Large intestine (tissue), 3 donors: ENCODE measurements around the gene THRB. TPM values are rescaled to one million over a fixed set of nuclear protein-coding genes. Genes with fewer than 3 reads are reported as not detected.

ENCODE experiments used
- DNase-seq, 2 donors: peaks; one replicate each; pipeline versions ENCODE4 v3.0.0 to v3.0.0-alpha.2; 2013
- H3K27ac ChIP-seq: one replicate; pipeline ENCODE4 v1.5.1; 2013; ENCODE audit warnings: low read length
- H3K27me3 ChIP-seq: 2 replicates; pipeline ENCODE4 v1.6.1; 2013; ENCODE audit warnings: low read length; ENCODE audit not compliant: control insufficient read depth, insufficient read depth
- H3K36me3 ChIP-seq: 2 replicates; pipeline ENCODE4 v1.6.1; 2013; ENCODE audit warnings: low read length; ENCODE audit not compliant: control insufficient read depth, insufficient read depth
- H3K4me1 ChIP-seq: one replicate; pipeline ENCODE4 v1.6.1; 2013; ENCODE audit warnings: low read length; ENCODE audit not compliant: control insufficient read depth, insufficient read depth
- H3K4me3 ChIP-seq: one replicate; pipeline ENCODE4 v1.5.1; 2013; ENCODE audit warnings: low read length
- H3K9me3 ChIP-seq: one replicate; pipeline ENCODE4 v1.6.1; 2013; ENCODE audit warnings: mild to moderate bottlenecking, low read depth, low read length, moderate library complexity; ENCODE audit not compliant: control insufficient read depth
- WGBS: methylation state at CpG from one replicate; pipeline ENCODE4 v1.1.5; 2013; ENCODE audit warnings: low lambda C conversion rate; ENCODE audit not compliant: insufficient coverage; 5-methylcytosine and 5-hydroxymethylcytosine counted together
- polyA plus RNA-seq: library from polyadenylated mRNA; unstranded; fragments of 120-200 nt; gene quantifications from one replicate; pipeline ENCODE4 v1.2.1, GENCODE V29; 2013

Gene THRB
- polyA plus RNA-seq, 1 donor: 38.3 TPM

GRCh38 chr3:24220859-24221657 is 273.6 kb downstream of the THRB start:
- Histone ChIP-seq H3K36me3 (peaks cover 7% of the 10 kb centered on the region), H3K27ac (no peak overlapping the region), H3K4me3 (no peak overlapping the region), H3K9me3 (no peaks in the 10 kb centered on the region), H3K4me1 (no peaks in the 10 kb centered on the region), H3K27me3 (no peaks in the 10 kb centered on the region)
- DNase-seq: no peak
- WGBS: no CpG with 5 or more reads among the region's 4 CpGs

GRCh38 chr3:24215502-24215901 is 279.1 kb downstream of the THRB start:
- Histone ChIP-seq H3K27ac (no peak overlapping the region), H3K9me3 (no peaks in the 10 kb centered on the region), H3K4me3 (no peak overlapping the region), H3K36me3 (peaks cover 3% of the 10 kb centered on the region), H3K4me1 (no peaks in the 10 kb centered on the region), H3K27me3 (no peaks in the 10 kb centered on the region)
- no peak for DNase-seq
- no CpG with 5 or more reads among the region's 2 CpGs for WGBS

DNA sequence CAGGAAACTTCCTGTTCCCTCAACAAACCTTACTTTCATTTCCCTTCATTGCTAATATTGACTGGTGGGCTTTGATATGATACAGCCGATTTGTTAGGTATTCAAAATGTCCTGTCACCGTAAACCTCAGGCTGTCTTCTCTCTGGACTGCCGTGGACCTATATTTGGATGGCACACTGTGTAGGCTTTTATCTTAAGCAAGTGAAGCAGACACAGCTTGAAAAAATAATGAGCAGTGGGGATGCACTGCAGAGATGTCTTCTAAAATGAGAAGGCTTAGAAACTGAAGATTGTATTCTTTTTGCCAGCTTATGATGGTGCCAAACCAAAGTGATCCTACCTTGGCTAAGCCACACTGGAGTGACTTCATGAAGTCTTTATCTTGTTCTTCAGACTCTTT is 283.3 kb downstream of the THRB start:
- Histone ChIP-seq H3K36me3 (peaks cover 10% of the 10 kb centered on the region), H3K27me3 (no peaks in the 10 kb centered on the region), H3K4me3 (no peak overlapping the region), H3K4me1 (no peaks in the 10 kb centered on the region), H3K9me3 (no peaks in the 10 kb centered on the region), H3K27ac (no peak overlapping the region)
- DNase-seq: no peak
- WGBS: no CpG with 5 or more reads among the region's 3 CpGs

DNA sequence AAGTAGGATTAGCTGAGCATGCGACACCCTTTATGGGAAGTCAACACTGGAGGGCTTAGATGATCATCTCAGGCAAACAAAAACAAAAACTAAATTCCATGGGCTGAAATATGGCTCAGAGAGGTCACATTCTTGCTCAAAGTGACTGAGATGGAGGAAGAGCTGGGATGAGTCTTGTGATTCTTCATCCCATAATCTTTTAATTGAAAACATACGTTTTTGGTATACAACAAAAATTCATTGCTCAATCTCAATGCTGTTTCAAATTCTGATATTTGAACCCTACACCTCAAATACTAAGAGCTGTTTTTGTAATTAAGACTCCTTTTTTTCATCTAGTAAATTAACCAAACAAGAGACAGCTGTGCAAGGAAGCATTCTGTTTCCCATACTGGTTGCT is 292.6 kb downstream of the THRB start:
- no peak overlapping the region for H3K27ac ChIP-seq
- 100% methylated on average over 1 of the region's 2 CpGs for WGBS
- H3K27me3 ChIP-seq: no peaks in the 10 kb centered on the region
- no peaks in the 10 kb centered on the region for H3K4me1 ChIP-seq
- DNase-seq: no peak
- H3K4me3 ChIP-seq: no peak overlapping the region
- no peaks in the 10 kb centered on the region for H3K36me3 ChIP-seq
- no peaks in the 10 kb centered on the region for H3K9me3 ChIP-seq

DNA sequence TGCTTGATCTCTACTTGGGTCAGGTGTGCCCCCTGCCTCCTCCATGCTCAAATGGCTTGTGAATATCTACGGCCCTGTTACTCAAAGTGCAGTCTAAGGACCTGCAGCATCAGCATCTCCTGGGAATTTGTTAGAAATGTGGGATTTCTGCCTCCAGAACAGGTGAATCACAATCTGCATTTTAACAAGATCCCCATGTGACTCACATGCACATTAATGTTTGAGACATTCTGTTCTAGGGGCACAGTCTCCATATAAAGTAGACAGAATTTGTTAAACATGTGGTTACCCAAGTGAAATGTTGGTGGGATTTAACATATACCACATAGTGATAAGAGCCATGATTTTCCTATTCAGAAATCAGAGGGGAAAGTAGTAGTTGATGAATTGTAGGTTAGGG is 293.3 kb downstream of the THRB start:
- no CpG with 5 or more reads among the region's 1 CpG for WGBS
- Histone ChIP-seq H3K4me3 (no peak overlapping the region), H3K27ac (no peak overlapping the region), H3K4me1 (no peaks in the 10 kb centered on the region), H3K9me3 (no peaks in the 10 kb centered on the region), H3K36me3 (no peaks in the 10 kb centered on the region), H3K27me3 (no peaks in the 10 kb centered on the region)
- no peak for DNase-seq

DNA sequence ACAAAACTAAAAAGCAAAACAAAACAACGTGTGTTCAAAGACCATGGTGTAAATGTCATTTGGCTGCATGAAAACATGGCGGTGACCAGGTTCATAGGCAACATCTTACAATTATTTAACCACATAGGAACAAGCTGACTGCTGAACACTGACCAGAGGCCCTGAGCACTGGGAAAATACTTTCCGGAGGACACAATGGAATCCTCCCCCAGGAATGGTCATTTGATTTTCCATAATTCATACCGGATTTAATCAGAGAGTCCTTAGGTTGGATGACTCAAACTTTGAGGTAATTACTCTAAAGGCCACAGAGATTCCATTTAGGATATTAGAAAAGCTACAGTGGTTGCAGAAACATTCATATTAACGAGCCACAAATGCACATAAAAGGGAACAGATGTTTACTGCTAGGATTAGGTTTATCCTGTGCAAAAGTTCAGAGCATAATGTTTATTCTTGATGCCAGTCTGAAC is 294.8 kb downstream of the THRB start:
- no peak overlapping the region for H3K27ac ChIP-seq
- H3K9me3 ChIP-seq: no peaks in the 10 kb centered on the region
- H3K36me3 ChIP-seq: no peaks in the 10 kb centered on the region
- H3K27me3 ChIP-seq: no peaks in the 10 kb centered on the region
- 88% methylated on average over 2 of the region's 5 CpGs for WGBS
- H3K4me1 ChIP-seq: no peaks in the 10 kb centered on the region
- no peak overlapping the region for H3K4me3 ChIP-seq
- no peak for DNase-seq

- Histone ChIP-seq H3K27me3 (no peaks in the 10 kb centered on the region), H3K4me3 (no peak overlapping the region), H3K9me3 (no peaks in the 10 kb centered on the region), H3K4me1 (no peaks in the 10 kb centered on the region), H3K27ac (no peak overlapping the region), H3K36me3 (no peaks in the 10 kb centered on the region)
- DNase-seq: no peak
- 100% methylated on average over 1 of the region's 2 CpGs for whole genome bisulfite sequencing
Measured at GRCh38 chr3:24199300-24199699, 295.4 kb downstream of the THRB start.

DNA sequence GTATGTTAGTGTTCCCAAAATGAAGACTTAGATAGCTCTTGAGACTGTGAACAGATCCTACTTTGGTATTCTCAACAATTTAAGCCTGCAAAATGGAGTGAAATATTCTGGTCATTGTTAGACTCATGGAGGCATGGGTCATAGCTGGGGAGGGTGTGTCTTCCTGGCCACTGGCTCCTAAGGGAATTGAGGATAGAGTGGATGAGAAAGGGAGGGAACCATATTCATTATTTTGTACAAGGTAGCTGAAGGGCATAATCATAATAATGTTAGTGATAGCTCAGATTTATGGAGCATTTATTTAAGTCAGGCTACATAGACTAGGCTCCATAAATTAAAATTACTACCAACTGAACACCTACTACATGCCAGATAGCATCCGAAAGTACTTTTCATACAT is 295.9 kb downstream of the THRB start:
- 100% methylated on average over 1 of the region's 1 CpG for WGBS
- H3K36me3 ChIP-seq: no peaks in the 10 kb centered on the region

GRCh38 chr3:24197809-24198208 is 296.8 kb downstream of the THRB start:
- no peaks in the 10 kb centered on the region for H3K4me1 ChIP-seq
- H3K9me3 ChIP-seq: no peaks in the 10 kb centered on the region
- no peak overlapping the region for H3K27ac ChIP-seq
- H3K4me3 ChIP-seq: no peak overlapping the region
- no peak for DNase-seq
- WGBS: no CpG with 5 or more reads among the region's 5 CpGs
- H3K27me3 ChIP-seq: no peaks in the 10 kb centered on the region
- no peaks in the 10 kb centered on the region for H3K36me3 ChIP-seq

More for the DNA sequence above, 295.9 kb downstream of the THRB start:
- Histone ChIP-seq H3K9me3 (no peaks in the 10 kb centered on the region), H3K27ac (no peak overlapping the region), H3K27me3 (no peaks in the 10 kb centered on the region), H3K4me1 (no peaks in the 10 kb centered on the region), H3K4me3 (no peak overlapping the region)
- no peak for DNase-seq

- Histone ChIP-seq H3K36me3 (no peaks in the 10 kb centered on the region), H3K4me3 (no peak overlapping the region), H3K9me3 (no peaks in the 10 kb centered on the region), H3K27me3 (no peaks in the 10 kb centered on the region), H3K27ac (no peak overlapping the region), H3K4me1 (no peaks in the 10 kb centered on the region)
- DNase-seq: no peak
Measured at GRCh38 chr3:24196526-24196925, 298.1 kb downstream of the THRB start.
